Upper lobe of right lung (tissue), 1 donor: ENCODE results near the gene MEGF9. TPM values are rescaled to one million over a fixed set of nuclear protein-coding genes. Genes with fewer than 3 reads are reported as not detected.

ENCODE experiments used
- ATAC-seq: fragments of 200-7000 bp; cut with Tn5 transposase; one replicate; pipeline ENCODE4 v1.9.1; 2020; ENCODE audit warnings: mild to moderate bottlenecking, moderate library complexity
- DNase-seq: peaks from one replicate; pipeline ENCODE4 v3.0.0-alpha.2; 2020
- H3K27ac ChIP-seq: fragments of 200-600 bp; one replicate; pipeline ENCODE4 v1.8.0; 2022
- H3K27me3 ChIP-seq: fragments of 200-600 bp; one replicate; pipeline ENCODE4 v1.8.0; 2022; ENCODE audit warnings: mild to moderate bottlenecking
- H3K36me3 ChIP-seq: fragments of 200-600 bp; one replicate; pipeline ENCODE4 v1.8.0; 2022
- H3K4me1 ChIP-seq: fragments of 200-600 bp; one replicate; pipeline ENCODE4 v1.8.0; 2022
- H3K4me3 ChIP-seq: fragments of 200-600 bp; one replicate; pipeline ENCODE4 v1.8.0; 2022; ENCODE audit warnings: mild to moderate bottlenecking
- H3K9me3 ChIP-seq: fragments of 200-600 bp; one replicate; pipeline ENCODE4 v1.8.0; 2022
- intact Hi-C: fragments of 100-400 bp; cut with DNase I; formaldehyde crosslinking; loops from one replicate; pipeline ENCODE4 v1.11.0; 2022
- total RNA-seq: library from RNA; stranded (reverse); fragmentation: NEBNext Ultra II Directional; extraction: Animal tissue kit (Norgen Biotek cat#: 25700); gene quantifications from one replicate; pipeline ENCODE4 v1.2.1, GENCODE V29; 2021
- TF ChIP-seq, protein P1 (sequence below): fragments of 200-600 bp; IDR thresholded peaks from one replicate; pipeline ENCODE4 v1.8.0; 2022; ENCODE audit warnings: antibody characterized with exemption
- donor health status: DM: no; HTN: yes; CAD: no; lungs with severe emphysema.

MEGF9 gene
- total RNA-seq, 1 donor from 2014 or later, result 92.9 TPM

DNA sequence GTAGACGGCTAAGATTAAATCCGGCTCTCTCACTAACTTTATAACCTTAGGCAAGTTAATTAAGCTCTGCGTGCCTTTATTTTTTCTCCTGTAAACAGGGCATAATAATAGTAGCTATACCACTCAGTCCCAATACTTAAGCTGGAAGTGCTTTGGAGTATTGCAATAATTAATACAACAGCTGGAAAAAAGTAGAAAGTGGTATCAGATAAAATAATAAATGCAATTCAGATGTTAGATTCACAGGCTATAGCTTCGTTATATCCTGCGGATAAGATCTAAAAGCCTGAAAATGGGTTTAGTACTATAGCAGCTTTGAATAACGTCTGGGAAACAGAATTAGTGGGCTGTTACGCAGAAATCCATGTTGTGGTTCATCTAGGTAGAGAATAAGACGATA lies 51.8 kb downstream of the MEGF9 start:
- ATAC-seq (no peak), DNase-seq (no peak)
- peaks cover 14% of the 10 kb centered on the region for H3K36me3 ChIP-seq
- TF ChIP-seq, protein P1, sequence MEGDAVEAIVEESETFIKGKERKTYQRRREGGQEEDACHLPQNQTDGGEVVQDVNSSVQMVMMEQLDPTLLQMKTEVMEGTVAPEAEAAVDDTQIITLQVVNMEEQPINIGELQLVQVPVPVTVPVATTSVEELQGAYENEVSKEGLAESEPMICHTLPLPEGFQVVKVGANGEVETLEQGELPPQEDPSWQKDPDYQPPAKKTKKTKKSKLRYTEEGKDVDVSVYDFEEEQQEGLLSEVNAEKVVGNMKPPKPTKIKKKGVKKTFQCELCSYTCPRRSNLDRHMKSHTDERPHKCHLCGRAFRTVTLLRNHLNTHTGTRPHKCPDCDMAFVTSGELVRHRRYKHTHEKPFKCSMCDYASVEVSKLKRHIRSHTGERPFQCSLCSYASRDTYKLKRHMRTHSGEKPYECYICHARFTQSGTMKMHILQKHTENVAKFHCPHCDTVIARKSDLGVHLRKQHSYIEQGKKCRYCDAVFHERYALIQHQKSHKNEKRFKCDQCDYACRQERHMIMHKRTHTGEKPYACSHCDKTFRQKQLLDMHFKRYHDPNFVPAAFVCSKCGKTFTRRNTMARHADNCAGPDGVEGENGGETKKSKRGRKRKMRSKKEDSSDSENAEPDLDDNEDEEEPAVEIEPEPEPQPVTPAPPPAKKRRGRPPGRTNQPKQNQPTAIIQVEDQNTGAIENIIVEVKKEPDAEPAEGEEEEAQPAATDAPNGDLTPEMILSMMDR, result no peak
- intact Hi-C loops, result no loop called here
- no peaks in the 10 kb centered on the region for H3K27me3 ChIP-seq
- H3K4me3 ChIP-seq, result no peak overlapping the region
- no peak overlapping the region for H3K27ac ChIP-seq
- H3K4me1 ChIP-seq, result peaks cover 26% of the 10 kb centered on the region
- no peaks in the 10 kb centered on the region for H3K9me3 ChIP-seq

GRCh38 chr9:120659676-120660075 lies 54.6 kb downstream of the MEGF9 start:
- ATAC-seq, result no peak
- H3K36me3 ChIP-seq, result peaks cover 14% of the 10 kb centered on the region
- H3K4me1 ChIP-seq, result peaks cover 18% of the 10 kb centered on the region
- H3K27ac ChIP-seq, result no peak overlapping the region
- H3K27me3 ChIP-seq, result no peaks in the 10 kb centered on the region
- TF ChIP-seq, protein P1, result no peak
- no peaks in the 10 kb centered on the region for H3K9me3 ChIP-seq
- intact Hi-C loops, result no loop called here
- no peak overlapping the region for H3K4me3 ChIP-seq
- DNase-seq, result no peak

DNA sequence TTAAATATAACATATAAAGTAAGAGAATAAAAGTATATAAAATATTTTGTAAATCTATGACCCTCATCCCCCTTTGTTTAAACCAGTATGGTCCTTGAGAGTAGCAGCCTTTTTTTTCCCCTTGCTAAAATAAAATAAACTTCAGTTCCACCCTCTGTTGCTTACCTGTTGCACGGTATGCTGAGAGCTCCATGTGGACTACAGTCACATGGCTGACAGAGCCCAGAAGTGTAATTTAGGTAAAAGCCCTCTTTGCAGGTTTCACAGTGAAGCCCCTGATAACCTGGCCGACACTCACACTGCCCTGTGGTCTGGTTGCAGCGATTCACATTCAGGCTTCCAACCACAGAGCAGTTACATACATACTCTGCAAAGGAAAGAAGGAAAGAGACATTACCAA lies 55.1 kb downstream of the MEGF9 start:
- TF ChIP-seq, protein P1, result no peak
- intact Hi-C loops, result no loop called here
- DNase-seq (no peak), ATAC-seq (no peak)
- Histone ChIP-seq H3K9me3 (no peaks in the 10 kb centered on the region), H3K36me3 (peaks cover 14% of the 10 kb centered on the region), H3K4me1 (peaks cover 14% of the 10 kb centered on the region), H3K27ac (no peak overlapping the region), H3K27me3 (no peaks in the 10 kb centered on the region), H3K4me3 (no peak overlapping the region)

DNA sequence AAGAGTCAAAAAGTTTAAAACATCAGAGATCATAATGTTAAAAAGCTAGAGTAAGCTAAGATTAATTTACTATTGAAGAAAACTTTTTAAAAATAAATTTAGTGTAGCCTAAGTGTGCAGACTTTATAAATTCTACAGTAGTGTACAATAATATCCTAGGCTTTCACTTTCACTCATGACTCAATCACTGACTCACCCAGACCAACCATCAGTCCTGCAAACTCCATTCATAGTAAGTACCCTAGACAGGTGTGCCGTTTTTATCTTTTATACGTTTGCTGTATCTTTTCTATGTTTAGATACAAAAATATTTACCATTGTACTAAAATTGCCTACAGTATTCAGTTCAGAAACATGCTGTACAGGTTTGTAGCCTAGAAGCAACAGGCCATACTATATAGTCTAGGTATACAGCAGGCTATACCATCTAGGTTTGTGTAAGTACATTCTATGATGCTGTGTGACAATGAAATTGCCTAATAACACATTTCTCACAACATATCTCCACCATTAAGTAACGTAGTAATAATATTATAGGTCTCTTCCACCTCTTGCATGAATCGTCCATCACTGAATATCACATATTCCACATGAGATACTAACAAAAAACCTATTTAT lies 59.2 kb downstream of the MEGF9 start:
- intact Hi-C loops, result no loop called here
- peak; percentile 59 for ATAC-seq
- H3K36me3 ChIP-seq, result peaks cover 14% of the 10 kb centered on the region
- no peaks in the 10 kb centered on the region for H3K9me3 ChIP-seq
- TF ChIP-seq, protein P1, result no peak
- H3K4me1 ChIP-seq, result no peaks in the 10 kb centered on the region
- no peaks in the 10 kb centered on the region for H3K27me3 ChIP-seq
- no peak overlapping the region for H3K27ac ChIP-seq
- no peak for DNase-seq
- H3K4me3 ChIP-seq, result no peak overlapping the region

GRCh38 chr9:120654272-120654671 lies 60.0 kb downstream of the MEGF9 start:
- no peak for DNase-seq
- intact Hi-C loops, result no loop called here
- H3K4me1 ChIP-seq, result no peaks in the 10 kb centered on the region
- TF ChIP-seq, protein P1, result no peak
- H3K27me3 ChIP-seq, result no peaks in the 10 kb centered on the region
- peaks cover 13% of the 10 kb centered on the region for H3K36me3 ChIP-seq
- no peak overlapping the region for H3K27ac ChIP-seq
- H3K9me3 ChIP-seq, result no peaks in the 10 kb centered on the region
- no peak for ATAC-seq
- H3K4me3 ChIP-seq, result no peak overlapping the region

- no peaks in the 10 kb centered on the region for H3K27me3 ChIP-seq
Observed at GRCh38 chr9:120653762-120654161, 60.5 kb downstream of the MEGF9 start.

More at GRCh38 chr9:120653762-120654161, 60.5 kb downstream of the MEGF9 start:
- TF ChIP-seq, protein P1, result no peak
- no peak for DNase-seq
- no peaks in the 10 kb centered on the region for H3K9me3 ChIP-seq
- H3K36me3 ChIP-seq, result peaks cover 10% of the 10 kb centered on the region
- ATAC-seq, result no peak
- H3K4me1 ChIP-seq, result no peaks in the 10 kb centered on the region
- intact Hi-C loops, result no loop called here
- no peak overlapping the region for H3K4me3 ChIP-seq
- H3K27ac ChIP-seq, result no peak overlapping the region
